SK-N-SH (cell line): ENCODE data around the gene GPR68. TPM values are rescaled to one million over a fixed set of nuclear protein-coding genes. Genes with fewer than 3 reads are reported as not detected.

Source experiments
- CTCF ChIA-PET: fragments of 300-600, 350-600 bp; formaldehyde crosslinking; extraction: SDS; loops from one replicate; lab custom pipeline; 2021; lab: Yijun Ruan, JAX
- POLR2A ChIA-PET: fragments of 350-600 bp; sonication (Branson Sonifier 250); formaldehyde crosslinking; extraction: SDS; loops from one replicate; lab custom pipeline; 2020; ENCODE audit warnings: antibody characterized with exemption, inconsistent platforms; lab: Yijun Ruan, JAX
- DNase-seq: peaks from one replicate; pipeline ENCODE4 v3.0.0; 2012
- H2AFZ ChIP-seq: fragments of 200-600 bp; sonication (generic); 2 replicates; pipeline ENCODE4 v1.8.1; 2016; ENCODE audit warnings: antibody characterized with exemption, mild to moderate bottlenecking, low read depth
- H3F3A ChIP-seq: fragments of 200-600 bp; sonication (generic); replicated peaks from 2 replicates; pipeline ENCODE3; 2016; ENCODE audit warnings: antibody characterized with exemption, mild to moderate bottlenecking; ENCODE audit not compliant: insufficient read depth
- H3K27ac ChIP-seq, 2 experiments: fragments of 200-500 bp in 1 of 2; fragments of 200-600 bp in 1 of 2; sonication (Bioruptor generic) in 1 of 2; sonication (generic), shearing (Covaris generic) in 1 of 2; 2 replicates each; pipeline versions ENCODE4 v1.5.1 to v1.6.1; 2014 to 2016; ENCODE audit warnings: low read depth in 2 of 2, inconsistent platforms in 1 of 2, low read length in 1 of 2, mild to moderate bottlenecking in 1 of 2, mixed read lengths in 1 of 2
- H3K27me3 ChIP-seq: fragments of 200-600 bp; sonication (generic), shearing (Covaris generic); 2 replicates; pipeline ENCODE4 v1.6.1; 2016; ENCODE audit warnings: mixed run types; ENCODE audit not compliant: insufficient read depth
- H3K36me3 ChIP-seq, 2 experiments: fragments of 200-500 bp in 1 of 2; fragments of 200-600 bp in 1 of 2; sonication (Bioruptor generic) in 1 of 2; sonication (generic) in 1 of 2; replicated peaks in 1 of 2; 2 replicates each; pipeline versions ENCODE3 to v1.5.1; 2014 to 2016; ENCODE audit warnings: low read length in 1 of 2, mild to moderate bottlenecking in 1 of 2; ENCODE audit not compliant: insufficient read depth in 2 of 2, control insufficient read depth in 1 of 2
- H3K4me1 ChIP-seq, 2 experiments: fragments of 200-500 bp in 1 of 2; fragments of 200-600 bp in 1 of 2; sonication (Bioruptor generic) in 1 of 2; sonication (generic), shearing (Covaris generic) in 1 of 2; 2 replicates each; pipeline versions ENCODE4 v1.5.1 to v1.6.1; 2014 to 2016; ENCODE audit warnings: low read depth in 1 of 2, low read length in 1 of 2, mixed run types in 1 of 2; ENCODE audit not compliant: insufficient read depth in 2 of 2, control insufficient read depth in 1 of 2
- H3K4me2 ChIP-seq: fragments of 200-600 bp; sonication (generic), shearing (Covaris generic); 2 replicates; pipeline ENCODE4 v1.6.1; 2017; ENCODE audit warnings: mixed run types
- H3K4me3 ChIP-seq, 2 experiments: fragments of 200-500 bp in 1 of 2; fragments of 200-600 bp in 1 of 2; sonication (Bioruptor generic) in 1 of 2; sonication (generic), shearing (Covaris generic) in 1 of 2; 2 replicates each; pipeline versions ENCODE4 v1.5.1 to v1.8.1; 2014 to 2016; ENCODE audit warnings: low read depth in 2 of 2, inconsistent platforms in 1 of 2, low read length in 1 of 2, mild to moderate bottlenecking in 1 of 2, mixed read lengths in 1 of 2, moderate library complexity in 1 of 2
- H3K79me2 ChIP-seq: fragments of 200-600 bp; sonication (generic); 2 replicates; pipeline ENCODE4 v1.8.1; 2017; ENCODE audit warnings: mild to moderate bottlenecking; ENCODE audit not compliant: insufficient read depth
- H3K9ac ChIP-seq: fragments of 200-600 bp; sonication (generic); 2 replicates; pipeline ENCODE4 v1.6.1; 2017; ENCODE audit warnings: mixed run types
- H3K9me2 ChIP-seq: fragments of 200-600 bp; sonication (generic); 2 replicates; pipeline ENCODE4 v1.6.1; 2017; ENCODE audit warnings: mixed run types
- H3K9me3 ChIP-seq: fragments of 200-600 bp; sonication (generic); 2 replicates; pipeline ENCODE4 v1.6.1; 2017; ENCODE audit warnings: mixed run types, mild to moderate bottlenecking, moderate library complexity
- H4K20me1 ChIP-seq: fragments of 200-600 bp; sonication (generic); 2 replicates; pipeline ENCODE4 v1.6.1; 2017; ENCODE audit warnings: mild to moderate bottlenecking, mixed run types; ENCODE audit not compliant: insufficient read depth
- ELF1 ChIP-seq: IDR thresholded peaks from 2 replicates; pipeline ENCODE4 v1.4.0; 2012
- FOXM1 ChIP-seq: IDR thresholded peaks from 2 replicates; pipeline ENCODE4 v1.4.0; 2012; ENCODE audit warnings: low read depth, mild to moderate bottlenecking
- JUND ChIP-seq: IDR thresholded peaks from 2 replicates; pipeline ENCODE4 v1.4.0; 2012
- MEF2A ChIP-seq: IDR thresholded peaks from 2 replicates; pipeline ENCODE4 v1.4.0; 2012; ENCODE audit warnings: low read depth, borderline replicate concordance
- PBX3 ChIP-seq: IDR thresholded peaks from 2 replicates; pipeline ENCODE4; 2012
- POLR2AphosphoS5 ChIP-seq: IDR thresholded peaks from 2 replicates; pipeline ENCODE4 v1.6.1; 2012; ENCODE audit warnings: low read depth, low read length
- RAD21 ChIP-seq: IDR thresholded peaks from 2 replicates; pipeline ENCODE4 v1.6.1; 2012; ENCODE audit warnings: mild to moderate bottlenecking, low read length
- RCOR1 ChIP-seq: fragments of 150-350 bp; IDR thresholded peaks from 2 replicates; pipeline ENCODE4 v1.6.1; 2017; ENCODE audit warnings: antibody characterized with exemption, low read length
- REST ChIP-seq: IDR thresholded peaks from 2 replicates; pipeline ENCODE4 v1.6.1; 2012; ENCODE audit warnings: mild to moderate bottlenecking, low read depth, low read length, moderate library complexity
- RFX5 ChIP-seq: IDR thresholded peaks from 2 replicates; pipeline ENCODE4 v1.6.1; 2012; ENCODE audit warnings: mild to moderate bottlenecking, improper control_type of control experiment, low read length
- SIN3A ChIP-seq: IDR thresholded peaks from 2 replicates; pipeline ENCODE4 v1.6.1; 2012; ENCODE audit warnings: low read depth, mild to moderate bottlenecking, low read length, moderate library complexity, borderline replicate concordance
- TAF1 ChIP-seq: IDR thresholded peaks from 2 replicates; pipeline ENCODE4 v1.6.1; 2012; ENCODE audit warnings: low read depth, mild to moderate bottlenecking, low read length, moderate library complexity, borderline replicate concordance
- ZBTB33 ChIP-seq: IDR thresholded peaks from 2 replicates; pipeline ENCODE4 v1.4.0; 2012; ENCODE audit warnings: low read depth, borderline replicate concordance
- WGBS: methylation state at CpG from one replicate; pipeline ENCODE4 v1.1.6; 2017; ENCODE audit warnings: low lambda C conversion rate; 5-methylcytosine and 5-hydroxymethylcytosine counted together
- polyA plus RNA-seq, 3 experiments: library from polyadenylated mRNA; depleted of rRNA; stranded (reverse); fragments of >200 nt; gene quantifications; 2 replicates each; pipeline ENCODE4 v1.2.3, GENCODE V29; 2012

Gene GPR68
- polyA plus RNA-seq, 1 of the 3 experiments (the other 2 are of a cell fraction) = 0.18 TPM

GRCh38 chr14:91255026-91255695 lies 10.7 kb upstream of the GPR68 start:
- no peaks in the 10 kb centered on the region for H3F3A ChIP-seq
- no peaks in the 10 kb centered on the region for H3K9me3 ChIP-seq
- TF ChIP-seq RAD21 (0 out of 2 replicates have a peak, but pooled peaks have one; percentile 10), MEF2A (no peak)
- no peak for DNase-seq
- H4K20me1 ChIP-seq = no peaks in the 10 kb centered on the region
- H3K27me3 ChIP-seq = no peaks in the 10 kb centered on the region
- H2AFZ ChIP-seq = no peak overlapping the region
- CTCF ChIA-PET = interaction anchor here (1.3 to 4.0 kb wide), 9 partner anchors 9 to 352 kb away, joined by 3 to 20 read pairs (median 5); no protein-coding TSS in a partner anchor
- H3K4me1 ChIP-seq = peaks cover 0 to 76% of the 10 kb centered on the region in 2 experiments; a peak in 2 of 4 replicates
- no peaks in the 10 kb centered on the region for H3K36me3 ChIP-seq
- POLR2A ChIA-PET = no interaction called here
- no peak overlapping the region for H3K4me3 ChIP-seq
- H3K9ac ChIP-seq = no peak overlapping the region
- no peaks in the 10 kb centered on the region for H3K9me2 ChIP-seq
- 92% methylated on average over 9 of the region's 9 CpGs for WGBS
- H3K79me2 ChIP-seq = no peaks in the 10 kb centered on the region
- H3K27ac ChIP-seq = peak overlapping the region in 1 of 2 experiments; percentile 97; a peak in 2 of 4 replicates
- no peak overlapping the region for H3K4me2 ChIP-seq

GRCh38 chr14:91254461-91254860 lies 10.0 kb upstream of the GPR68 start:
- ChIA-PET POLR2A (interaction anchor here (1.1 kb wide), 1 partner anchor 30 kb away, joined by 5 read pairs; no protein-coding TSS in a partner anchor), CTCF (interaction anchor here (1.7 to 6.4 kb wide), 4 partner anchors 25 to 77 kb away, joined by 4 to 61 read pairs (median 12); no protein-coding TSS in a partner anchor)
- Histone ChIP-seq H3K27me3 (no peaks in the 10 kb centered on the region), H3K9ac (no peak overlapping the region), H3K36me3 (no peaks in the 10 kb centered on the region), H3K4me2 (no peak overlapping the region), H3K27ac (peak overlapping the region in 1 of 2 experiments; percentile 97; a peak in 2 of 4 replicates), H3K4me3 (no peak overlapping the region), H3K9me3 (no peaks in the 10 kb centered on the region), H3F3A (no peaks in the 10 kb centered on the region), H4K20me1 (no peaks in the 10 kb centered on the region), H3K9me2 (no peaks in the 10 kb centered on the region), H3K79me2 (no peaks in the 10 kb centered on the region), H2AFZ (no peak overlapping the region), H3K4me1 (peaks cover 0 to 81% of the 10 kb centered on the region in 2 experiments; a peak in 2 of 4 replicates)
- no peak for TF ChIP-seq ELF1
- WGBS = 90% methylated on average over 3 of the region's 3 CpGs
- no peak for DNase-seq

- H3K4me1 ChIP-seq = peaks cover 0 to 87% of the 10 kb centered on the region in 2 experiments; a peak in 2 of 4 replicates
- H3K4me2 ChIP-seq = peak overlapping the region; percentile 76
Observed at GRCh38 chr14:91253795-91254323, 9.4 kb upstream of the GPR68 start.

More at GRCh38 chr14:91253795-91254323, 9.4 kb upstream of the GPR68 start:
- CTCF ChIA-PET = interaction anchor here (0.7 to 6.4 kb wide), 3 partner anchors 31 to 80 kb away, joined by 3 to 61 read pairs (median 20); no protein-coding TSS in a partner anchor
- 82% methylated on average over 10 of the region's 20 CpGs for WGBS
- Histone ChIP-seq H3K4me3 (peak overlapping the region; percentile 55 to 61), H3K9ac (no peak overlapping the region), H4K20me1 (no peaks in the 10 kb centered on the region), H3K36me3 (no peaks in the 10 kb centered on the region), H3K27me3 (no peaks in the 10 kb centered on the region), H3K9me2 (no peaks in the 10 kb centered on the region), H3K27ac (peak overlapping the region in 1 of 2 experiments; percentile 97; a peak in 2 of 4 replicates), H3K9me3 (no peaks in the 10 kb centered on the region), H3K79me2 (no peaks in the 10 kb centered on the region), H2AFZ (no peak overlapping the region), H3F3A (no peaks in the 10 kb centered on the region)
- no peak for DNase-seq
- POLR2A ChIA-PET = interaction anchor here (1.1 kb wide), 1 partner anchor 31 kb away, joined by 5 read pairs; no protein-coding TSS in a partner anchor
- TF ChIP-seq FOXM1 (no peak), SIN3A (no peak), JUND (no peak), PBX3 (no peak), ZBTB33 (no peak), TAF1 (no peak), RCOR1 (no peak), POLR2AphosphoS5 (no peak), RFX5 (no peak), REST (no peak)
